H1 (cell line): ENCODE measurements around the gene COPS6. TPM values are rescaled to one million over a fixed set of nuclear protein-coding genes. Genes with fewer than 3 reads are reported as not detected.

Source experiments
- CTCF ChIA-PET: fragments of 300-600 bp; sonication (Branson Sonifier 250); formaldehyde crosslinking; loops from one replicate; lab custom pipeline; 2021; ENCODE audit not compliant: partially characterized antibody; lab: Charles Lee
- POLR2A ChIA-PET: fragments of 300-600 bp; sonication (Branson Sonifier 250); formaldehyde crosslinking; loops from one replicate; lab custom pipeline; 2021; ENCODE audit warnings: inconsistent platforms; ENCODE audit not compliant: partially characterized antibody; lab: Charles Lee
- DNase-seq, 2 experiments: peaks; one replicate each; pipeline versions ENCODE4 v3.0.0 to v3.0.0-alpha.2; 2010 to 2022; ENCODE audit warnings: low spot score in 2 of 2, low read depth in 1 of 2, mixed read lengths in 1 of 2
- FAIRE-seq: peaks from 2 replicates; lab custom pipeline; 2011; peaks lifted over from hg19 to GRCh38; lab: Jason Lieb, UNC
- H2AFZ ChIP-seq: 2 replicates; pipeline ENCODE4 v1.8.1; 2012; ENCODE audit warnings: low read length, inconsistent platforms
- H2AK5ac ChIP-seq: 2 replicates; pipeline ENCODE4 v1.6.1; 2013; ENCODE audit warnings: low read depth, low read length
- H2BK120ac ChIP-seq: replicated peaks from 2 replicates; pipeline ENCODE3; 2013; ENCODE audit warnings: low read depth, low read length, inconsistent platforms
- H2BK12ac ChIP-seq: 2 replicates; pipeline ENCODE4 v1.6.1; 2013; ENCODE audit warnings: low read depth, low read length
- H2BK15ac ChIP-seq: 2 replicates; pipeline ENCODE4 v1.6.1; 2013; ENCODE audit warnings: low read length
- H2BK20ac ChIP-seq: 2 replicates; pipeline ENCODE4 v1.6.1; 2013; ENCODE audit warnings: low read length
- H2BK5ac ChIP-seq: 2 replicates; pipeline ENCODE4 v1.6.1; 2013; ENCODE audit warnings: low read depth, low read length
- H3K14ac ChIP-seq: 2 replicates; pipeline ENCODE4 v1.6.1; 2013; ENCODE audit warnings: inconsistent platforms; ENCODE audit not compliant: insufficient read length
- H3K18ac ChIP-seq: 2 replicates; pipeline ENCODE4 v1.6.1; 2013; ENCODE audit warnings: low read length; ENCODE audit errors: extremely low read depth
- H3K23ac ChIP-seq: 2 replicates; pipeline ENCODE4 v1.6.1; 2013; ENCODE audit warnings: inconsistent platforms; ENCODE audit not compliant: insufficient read length
- H3K23me2 ChIP-seq: 2 replicates; pipeline ENCODE4 v1.6.1; 2013; ENCODE audit warnings: low read depth, low read length
- H3K27ac ChIP-seq: 2 replicates; pipeline ENCODE4 v1.6.1; 2011; ENCODE audit warnings: low read depth, low read length, inconsistent platforms
- H3K27me3 ChIP-seq, 4 experiments: replicated peaks in 1 of 4; 1 replicate in 1 of 4; 2 replicates in 3 of 4; pipeline versions ENCODE4 v1.6.1 to v1.8.1; 2011 to 2013; ENCODE audit warnings: low read length in 3 of 4, mild to moderate bottlenecking in 3 of 4, inconsistent platforms in 2 of 4, mixed read lengths in 2 of 4, moderate library complexity in 1 of 4; ENCODE audit not compliant: control insufficient read depth in 3 of 4, insufficient read depth in 3 of 4; ENCODE audit errors: extremely low read depth in 1 of 4
- H3K36me3 ChIP-seq, 4 experiments: 2 replicates each; pipeline versions ENCODE4 v1.6.1 to v1.8.1; 2011 to 2013; ENCODE audit warnings: mild to moderate bottlenecking in 4 of 4, low read length in 3 of 4, moderate library complexity in 2 of 4, control low read depth in 1 of 4, inconsistent platforms in 1 of 4; ENCODE audit not compliant: insufficient read depth in 4 of 4, control insufficient read depth in 2 of 4
- H3K4ac ChIP-seq: replicated peaks from 2 replicates; pipeline ENCODE3; 2013; ENCODE audit warnings: low read length, low read depth, mixed read lengths, inconsistent platforms; ENCODE audit not compliant: insufficient read length
- H3K4me1 ChIP-seq, 4 experiments: replicated peaks in 1 of 4; 1 replicate in 1 of 4; 2 replicates in 3 of 4; pipeline versions ENCODE4 v1.6.1 to v1.8.1; 2011 to 2013; ENCODE audit warnings: low read length in 3 of 4, inconsistent platforms in 2 of 4, mixed read lengths in 1 of 4; ENCODE audit not compliant: insufficient read depth in 4 of 4, control insufficient read depth in 3 of 4
- H3K4me2 ChIP-seq, 2 experiments: 2 replicates each; pipeline versions ENCODE4 v1.6.1 to v1.8.1; 2011 to 2013; ENCODE audit warnings: low read depth in 2 of 2, low read length in 2 of 2, control low read depth in 1 of 2, inconsistent platforms in 1 of 2, mild to moderate bottlenecking in 1 of 2; ENCODE audit not compliant: insufficient read depth in 1 of 2
- H3K4me3 ChIP-seq, 4 experiments: fragments of 200-600, 300-600 bp in 1 of 4; sonication (generic), shearing (Covaris generic), sonication (Bioruptor Twin) in 1 of 4; 2 replicates each; pipeline versions ENCODE4 v1.5.1 to v1.8.1; 2011 to 2016; ENCODE audit warnings: low read length in 4 of 4, low read depth in 3 of 4, control low read depth in 2 of 4, inconsistent platforms in 2 of 4, mild to moderate bottlenecking in 2 of 4, mixed read lengths in 1 of 4, moderate library complexity in 1 of 4; ENCODE audit not compliant: insufficient read depth in 2 of 4; ENCODE audit errors: extremely low read depth in 1 of 4
- H3K56ac ChIP-seq: replicated peaks from 2 replicates; pipeline ENCODE3; 2013; ENCODE audit warnings: low read depth, mild to moderate bottlenecking, mixed read lengths, low read length, inconsistent platforms; ENCODE audit not compliant: insufficient read length
- H3K79me1 ChIP-seq: 2 replicates; pipeline ENCODE4 v1.6.1; 2013; ENCODE audit warnings: low read depth, low read length, control low read depth
- H3K79me2 ChIP-seq, 2 experiments: 2 replicates each; pipeline versions ENCODE4 v1.6.1 to v1.8.1; 2012 to 2013; ENCODE audit warnings: low read length in 2 of 2, mild to moderate bottlenecking in 2 of 2, inconsistent platforms in 1 of 2; ENCODE audit not compliant: insufficient read depth in 2 of 2, control insufficient read depth in 1 of 2
- H3K9ac ChIP-seq, 4 experiments: replicated peaks in 1 of 4; 1 replicate in 1 of 4; 2 replicates in 3 of 4; pipeline versions ENCODE4 v1.6.1 to v1.8.1; 2011 to 2013; ENCODE audit warnings: low read depth in 3 of 4, low read length in 3 of 4, control low read depth in 2 of 4, mild to moderate bottlenecking in 2 of 4, moderate library complexity in 2 of 4, inconsistent platforms in 1 of 4; ENCODE audit errors: extremely low read depth in 1 of 4
- H3K9me3 ChIP-seq, 2 experiments: 2 replicates each; pipeline versions ENCODE4 v1.6.1 to v1.8.1; 2012 to 2013; ENCODE audit warnings: mild to moderate bottlenecking in 2 of 2, moderate library complexity in 2 of 2, control low read depth in 1 of 2, inconsistent platforms in 1 of 2, low read depth in 1 of 2, low read length in 1 of 2, mixed read lengths in 1 of 2; ENCODE audit not compliant: insufficient read depth in 2 of 2
- H4K20me1 ChIP-seq, 2 experiments: replicated peaks in 1 of 2; 2 replicates each; pipeline versions ENCODE3 to v1.8.1; 2011 to 2013; ENCODE audit warnings: inconsistent platforms in 2 of 2, low read length in 2 of 2, mild to moderate bottlenecking in 1 of 2; ENCODE audit not compliant: insufficient read depth in 2 of 2, control insufficient read depth in 1 of 2
- H4K5ac ChIP-seq: 2 replicates; pipeline ENCODE4 v1.6.1; 2013; ENCODE audit warnings: low read length, low read depth, mixed read lengths, inconsistent platforms; ENCODE audit not compliant: insufficient read length
- H4K8ac ChIP-seq: 2 replicates; pipeline ENCODE4 v1.8.0; 2013; ENCODE audit warnings: mild to moderate bottlenecking, moderate library complexity, low read length, inconsistent platforms; ENCODE audit not compliant: insufficient read depth; ENCODE audit errors: extremely low read depth
- H4K91ac ChIP-seq: replicated peaks from 2 replicates; pipeline ENCODE3; 2013; ENCODE audit warnings: low read length, mixed read lengths, inconsistent platforms; ENCODE audit not compliant: insufficient read length
- CBX8 ChIP-seq: fragments of 300-800, 300-1000 bp; sonication (generic); IDR thresholded peaks from 2 replicates; pipeline ENCODE4 v1.7.1; 2016; ENCODE audit warnings: low read depth, low read length, borderline replicate concordance
- CHD2 ChIP-seq: IDR thresholded peaks from 2 replicates; pipeline ENCODE4 v1.6.1; 2012; ENCODE audit warnings: low read length, improper control_type of control experiment
- FOSL1 ChIP-seq: IDR thresholded peaks from 2 replicates; pipeline ENCODE4 v1.6.1; 2011; ENCODE audit warnings: mild to moderate bottlenecking, low read depth, low read length, moderate library complexity; ENCODE audit not compliant: insufficient read depth
- GABPA ChIP-seq: IDR thresholded peaks from 2 replicates; pipeline ENCODE4 v1.6.1; 2011; ENCODE audit warnings: mild to moderate bottlenecking, low read length, moderate library complexity, borderline replicate concordance; ENCODE audit not compliant: insufficient read depth
- PHF8 ChIP-seq: fragments of 200-600 bp; sonication (generic); conservative IDR thresholded peaks from 2 replicates; pipeline ENCODE4 v1.7.1; 2012; ENCODE audit warnings: low read depth, mild to moderate bottlenecking, inconsistent platforms, low read length, moderate library complexity
- RBBP5 ChIP-seq: IDR thresholded peaks from 2 replicates; pipeline ENCODE4 v1.7.1; 2012; ENCODE audit warnings: low read depth, mild to moderate bottlenecking, inconsistent platforms, low read length, moderate library complexity, borderline replicate concordance
- SIX5 ChIP-seq: IDR thresholded peaks from 2 replicates; pipeline ENCODE4 v1.6.1; 2011; ENCODE audit warnings: mild to moderate bottlenecking, low read depth, low read length
- TCF12 ChIP-seq: IDR thresholded peaks from 2 replicates; pipeline ENCODE4 v1.6.1; 2011; ENCODE audit warnings: low read depth, mild to moderate bottlenecking, low read length
- TEAD4 ChIP-seq: IDR thresholded peaks from 2 replicates; pipeline ENCODE4 v1.6.1; 2012; ENCODE audit warnings: low read depth, low read length, inconsistent platforms, mixed read lengths
- WGBS, 2 experiments: shearing (Covaris generic) in 1 of 2; methylation state at CpG; one replicate each; pipeline versions ENCODE4 v1.1.6 to v1.1.7; 2013 to 2015; ENCODE audit warnings: low lambda C conversion rate in 2 of 2, mixed read lengths in 2 of 2, inconsistent platforms in 1 of 2, low coverage in 1 of 2, missing lambda C conversion rate in 1 of 2; ENCODE audit not compliant: insufficient replicate concordance in 2 of 2, insufficient coverage in 1 of 2, insufficient read length in 1 of 2; ENCODE audit errors: extremely low coverage in 1 of 2, missing lambda C conversion rate in 1 of 2; 5-methylcytosine and 5-hydroxymethylcytosine counted together
- polyA plus RNA-seq, 7 experiments: library from polyadenylated mRNA; depleted of rRNA in 3 of 7; stranded (reverse) in 5 of 7; unstranded in 2 of 7; fragments of >200 nt in 5 of 7; fragments of 200-250 nt in 2 of 7; gene quantifications; 1 replicate in 5 of 7; 2 replicates in 1 of 7; 4 replicates in 1 of 7; pipeline versions ENCODE4 v1.2.1 to v1.2.3, GENCODE V29; 2011 to 2013; ENCODE audit warnings: missing spikeins in 2 of 7, mixed read lengths in 2 of 7
- total RNA-seq: library from RNA; stranded (reverse); fragmentation: NEBNext Ultra II Directional; extraction: Animal tissue kit (Norgen Biotek cat#: 25700); gene quantifications from 2 replicates; pipeline ENCODE4 v1.2.1, GENCODE V29; 2021

The COPS6 gene
- total and polyA plus RNA-seq, 2 of the 8 experiments (the other 6 are each of a cell fraction or from before 2014, with no cell fraction given) = 127 to 225 TPM

GRCh38 chr7:100119970-100120732 is 31.4 kb downstream of the COPS6 start:
- peak overlapping the region; percentile 75 to 98 (median 94) for H3K4me3 ChIP-seq
- H2AFZ ChIP-seq = peak overlapping the region; percentile 79; the same call in 1 of the 2 replicates
- H4K5ac ChIP-seq = no peak overlapping the region
- H3K23ac ChIP-seq = no peak overlapping the region
- 0 out of 2 replicates have a peak overlapping the region, but pooled peaks have one; percentile 88 for H3K27ac ChIP-seq
- POLR2A ChIA-PET = interaction anchor here (0.5 to 19.1 kb wide), 10 partner anchors 8 to 154 kb away, joined by 3 to 414 read pairs (median 6); partner anchors contain the start of genes AP4M1, COPS6, GAL3ST4 and MCM7
- peak overlapping the region in 3 of 4 experiments; percentile 84 to 87 (median 87); a peak in 6 of 7 replicates for H3K9ac ChIP-seq
- no peak overlapping the region for H3K4ac ChIP-seq
- H3K4me2 ChIP-seq = peak overlapping the region; percentile 74 to 92
- peaks cover 8% of the 10 kb centered on the region for H3K23me2 ChIP-seq
- no peaks in the 10 kb centered on the region for H3K9me3 ChIP-seq
- no peak overlapping the region for H2BK12ac ChIP-seq
- no peak overlapping the region for H2BK120ac ChIP-seq
- no peak overlapping the region for H2BK20ac ChIP-seq
- H4K20me1 ChIP-seq = peaks cover 0 to 1% of the 10 kb centered on the region in 2 experiments
- no peak overlapping the region for H2AK5ac ChIP-seq
- H3K14ac ChIP-seq = no peak overlapping the region
- DNase-seq (peak in 1 of 2 experiments; percentile 84), FAIRE-seq (no peak)
- 0 out of 2 replicates have a peak, but pooled peaks cover 4% of the 10 kb centered on the region for H3K79me1 ChIP-seq
- peak overlapping the region; percentile 71 for H3K18ac ChIP-seq
- H2BK15ac ChIP-seq = peak overlapping the region; percentile 31; the same call in 1 of the 2 replicates
- no peak overlapping the region for H4K91ac ChIP-seq
- H2BK5ac ChIP-seq = peak overlapping the region; percentile 46
- H3K4me1 ChIP-seq = peaks cover 0 to 5% (median 1%) of the 10 kb centered on the region in 4 experiments; a peak in 4 of 7 replicates
- no peaks in the 10 kb centered on the region for H3K36me3 ChIP-seq
- H3K79me2 ChIP-seq = peaks cover 0 to 6% of the 10 kb centered on the region in 2 experiments; a peak in 1 of 4 replicates
- CTCF ChIA-PET = interaction anchor here (1.0 to 1.6 kb wide), 3 partner anchors 11 to 36 kb away, joined by 3 to 10 read pairs (median 5); no protein-coding TSS in a partner anchor
- TF ChIP-seq RBBP5 (no peak), GABPA (no peak), SIX5 (peak; percentile 63), TEAD4 (no peak), CBX8 (no peak), CHD2 (0 out of 2 replicates have a peak, but pooled peaks have one; percentile 1), TCF12 (no peak), FOSL1 (no peak), PHF8 (0 out of 2 replicates have a peak, but pooled peaks have one; percentile 6)
- H3K27me3 ChIP-seq = no peaks in the 10 kb centered on the region
- no peak overlapping the region for H4K8ac ChIP-seq
- no peak overlapping the region for H3K56ac ChIP-seq
- WGBS, 2 experiments = 24% methylated on average over 19 of the region's 19 CpGs; no CpG with 5 or more reads in 1 of the 2 experiments
